ENCODE data around the gene GPR25.

The GPR25 gene

GRCh38 chr1:200872446-200873115 lies at the start of gene GPR25:
GPR25 (plus strand) TSS chr1:200872981; CDS start chr1:200873038, 57 bp downstream.
- DNase-seq: no peak

- DNase-seq: no peak
Measured at GRCh38 chr1:200831091-200831490, 41.7 kb upstream of the GPR25 start.

- no peak for DNase-seq
Measured at GRCh38 chr1:200834383-200834782, 38.4 kb upstream of the GPR25 start.

- DNase-seq: no peak
Measured at GRCh38 chr1:200836213-200836612, 36.6 kb upstream of the GPR25 start.

GRCh38 chr1:200837931-200838571 lies 34.7 kb upstream of the GPR25 start:
- no peak for DNase-seq

DNA sequence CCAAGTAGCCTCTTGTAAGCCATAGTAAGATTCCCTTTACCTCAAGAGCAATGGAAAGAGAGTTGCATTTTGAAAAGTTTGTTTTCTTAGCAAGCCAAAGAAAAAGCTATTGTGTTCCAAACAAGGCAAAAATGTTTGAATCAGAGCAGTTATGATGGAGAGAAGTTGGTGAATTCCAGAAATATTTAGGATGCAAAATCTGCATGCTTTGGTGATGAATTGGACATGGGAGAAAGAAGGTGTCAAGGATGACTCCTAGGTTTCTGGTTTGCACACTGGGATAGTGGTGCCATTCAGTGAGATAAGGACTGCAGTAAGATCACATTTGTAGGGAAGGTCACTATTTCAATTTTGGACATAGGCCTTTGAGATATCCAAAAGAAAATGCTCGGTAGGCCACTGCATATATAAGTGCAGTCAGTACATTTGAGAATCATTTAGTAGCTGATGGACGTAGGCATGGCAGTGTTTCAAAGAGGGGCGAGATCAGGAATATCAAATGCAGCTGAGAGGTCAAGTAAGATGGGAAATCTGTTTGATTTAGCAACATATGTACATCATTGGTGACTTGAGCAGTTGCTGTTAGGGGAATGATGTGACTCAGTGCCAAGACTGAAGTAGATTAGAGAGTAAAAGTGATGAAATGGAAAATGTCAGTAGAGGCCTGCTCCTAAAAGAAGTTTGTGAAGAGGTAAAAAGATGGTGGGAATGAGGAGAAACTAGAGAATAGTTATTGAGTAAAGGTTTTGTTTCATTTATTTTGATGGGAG lies 33.9 kb upstream of the GPR25 start:
- no peak for DNase-seq

- DNase-seq: no peak
Measured at GRCh38 chr1:200845360-200845759, 27.4 kb upstream of the GPR25 start.

GRCh38 chr1:200846398-200846797 lies 26.4 kb upstream of the GPR25 start:
- DNase-seq: no peak

DNA sequence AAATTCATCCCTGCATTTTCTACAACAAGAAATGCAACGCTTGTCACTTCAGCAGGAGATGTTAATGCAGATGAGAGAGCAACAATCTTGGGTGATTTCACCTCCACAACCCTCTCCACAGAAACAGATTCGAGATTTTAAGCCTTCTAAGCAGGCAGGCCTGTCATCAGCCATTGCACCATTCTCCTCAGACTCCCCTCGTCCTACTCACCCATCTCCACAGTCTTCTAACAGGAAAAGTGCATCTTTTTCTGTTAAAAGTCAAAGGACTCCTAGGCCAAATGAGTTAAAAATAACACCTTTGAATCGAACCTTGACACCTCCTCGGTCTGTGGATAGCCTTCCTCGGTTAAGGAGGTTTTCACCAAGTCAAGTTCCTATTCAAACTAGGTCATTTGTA lies 23.4 kb upstream of the GPR25 start:
- no peak for DNase-seq

DNA sequence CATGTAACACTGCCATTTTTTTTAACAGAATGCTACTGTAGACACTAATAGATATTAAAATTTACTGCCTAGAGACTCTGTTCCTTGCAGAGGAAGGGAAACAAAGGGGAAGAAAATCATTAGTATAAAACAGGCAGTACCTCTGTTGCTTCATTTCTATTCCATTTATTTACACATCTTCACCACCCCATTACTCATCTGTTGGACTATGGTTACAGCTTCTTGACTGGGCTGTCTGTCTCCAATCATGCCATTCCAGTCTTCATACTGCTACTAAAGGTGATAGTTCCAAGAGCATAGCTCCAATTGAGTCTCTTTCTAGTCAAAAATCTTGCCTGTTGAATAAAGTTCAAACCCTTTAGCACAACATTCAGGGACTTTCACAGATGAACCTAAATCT lies 22.2 kb upstream of the GPR25 start:
- no peak for DNase-seq

- DNase-seq: no peak
Measured at GRCh38 chr1:200856716-200857357, 15.9 kb upstream of the GPR25 start.

DNA sequence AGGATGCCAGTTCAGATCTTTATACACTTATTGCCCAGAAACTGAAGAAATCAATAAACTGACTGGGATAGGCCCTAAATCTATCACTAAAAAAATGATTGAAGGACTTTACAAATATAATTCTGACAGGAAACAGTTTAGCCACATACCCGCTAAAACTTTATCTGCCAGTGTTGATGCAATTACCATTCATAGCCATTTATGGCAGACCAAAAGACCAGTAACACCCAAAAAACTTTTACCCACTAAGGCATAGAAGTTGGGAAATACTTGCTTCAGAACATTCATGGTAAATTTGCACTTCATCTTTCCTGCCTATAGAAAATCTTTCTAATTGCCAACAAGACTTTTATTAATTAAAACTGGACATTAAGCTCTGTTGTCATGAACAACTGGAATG lies 15.0 kb upstream of the GPR25 start:
- DNase-seq: no peak

DNA sequence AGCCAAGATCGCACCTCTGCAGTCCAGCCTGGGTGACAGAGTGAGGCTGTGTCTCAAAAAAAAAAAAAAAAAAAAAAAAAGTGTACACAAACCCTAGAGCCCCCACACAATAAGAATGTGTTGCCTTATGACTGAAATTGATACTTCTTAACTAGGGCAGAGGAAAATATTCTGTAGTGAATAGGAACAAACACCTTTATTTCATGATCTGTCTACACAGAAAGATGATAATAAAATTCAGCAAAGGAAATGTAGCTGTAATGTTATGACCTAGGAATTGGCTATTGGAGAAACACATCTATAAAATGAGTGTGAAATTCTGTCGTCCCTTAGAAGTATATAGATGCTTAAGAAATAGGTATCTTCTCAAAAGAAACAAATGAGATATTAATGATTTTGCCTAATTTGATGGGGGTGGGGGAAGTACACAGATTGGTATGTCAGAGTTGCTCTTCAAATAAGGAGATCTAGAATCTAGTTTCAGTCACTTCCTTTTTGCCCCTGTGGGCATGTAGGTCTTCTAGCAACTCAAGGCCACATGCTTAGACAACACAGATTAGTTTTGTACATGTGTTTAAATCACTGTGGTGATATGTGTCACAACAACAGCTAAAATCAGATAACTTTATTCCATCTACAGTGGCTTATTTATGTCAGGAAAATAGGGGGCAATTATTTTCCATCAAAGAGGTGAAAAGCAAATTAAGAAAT lies 10.7 kb upstream of the GPR25 start:
- DNase-seq: no peak

GRCh38 chr1:200862713-200863415 lies 9.9 kb upstream of the GPR25 start:
- DNase-seq: no peak

- no peak for DNase-seq
Measured at GRCh38 chr1:200866116-200866515, 6.7 kb upstream of the GPR25 start.

GRCh38 chr1:200866521-200866920 lies 6.3 kb upstream of the GPR25 start:
- DNase-seq: no peak

DNA sequence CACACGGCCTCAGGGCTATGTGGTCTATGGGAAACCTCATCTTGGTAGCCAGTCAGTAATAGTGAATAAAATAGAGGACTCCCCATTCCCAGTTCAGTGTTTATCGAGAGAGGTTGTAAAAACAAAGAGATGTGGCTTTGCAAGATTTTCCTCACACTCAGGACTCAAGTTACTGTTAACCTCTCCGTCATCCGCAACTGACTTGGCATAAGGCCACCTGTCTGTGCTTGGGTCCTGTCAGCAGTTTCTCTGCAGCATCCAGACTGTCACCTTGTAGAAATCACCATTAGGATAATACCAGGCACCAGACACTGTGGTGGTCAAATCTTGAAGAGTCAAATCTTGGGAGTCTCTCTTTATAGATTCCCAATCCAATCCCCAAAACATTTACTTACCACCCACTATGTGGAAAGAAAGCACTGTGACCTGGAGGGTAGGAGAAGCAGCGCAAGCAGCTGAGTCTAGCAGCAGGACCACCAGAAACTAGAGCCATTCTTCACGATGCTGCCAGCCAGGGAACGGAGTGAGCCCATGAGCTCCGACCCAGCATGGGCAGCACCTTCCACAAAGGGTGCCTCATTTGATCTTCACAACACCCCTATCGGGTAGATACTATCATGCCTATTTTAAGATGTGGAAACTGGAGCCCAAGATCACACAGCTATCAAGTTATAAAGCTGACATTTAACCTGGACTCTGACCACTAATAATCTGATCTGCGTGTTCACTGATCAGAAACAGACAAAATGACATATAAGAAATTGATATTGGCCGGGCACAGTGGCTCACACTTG lies 5.6 kb upstream of the GPR25 start:
- no peak for DNase-seq

DNA sequence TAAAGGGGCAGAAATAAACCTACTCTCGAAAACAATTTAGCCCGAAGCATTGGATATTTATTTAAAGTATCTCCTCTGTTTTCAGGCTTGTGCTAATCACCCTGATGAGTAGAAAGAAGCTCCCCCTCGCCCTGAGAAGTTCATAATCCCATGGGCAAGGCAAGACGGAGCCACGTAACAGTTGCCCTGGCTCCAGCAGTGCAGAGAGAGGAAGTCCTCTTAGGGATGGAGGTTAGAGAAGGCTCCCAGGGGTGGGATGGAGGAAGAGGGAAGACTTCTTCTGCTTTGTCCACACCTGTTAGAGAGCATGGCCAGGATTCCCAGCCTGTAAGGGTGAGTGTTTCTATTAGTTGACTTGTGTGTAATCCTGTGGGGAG lies 3.4 kb upstream of the GPR25 start:
- no peak for DNase-seq

DNA sequence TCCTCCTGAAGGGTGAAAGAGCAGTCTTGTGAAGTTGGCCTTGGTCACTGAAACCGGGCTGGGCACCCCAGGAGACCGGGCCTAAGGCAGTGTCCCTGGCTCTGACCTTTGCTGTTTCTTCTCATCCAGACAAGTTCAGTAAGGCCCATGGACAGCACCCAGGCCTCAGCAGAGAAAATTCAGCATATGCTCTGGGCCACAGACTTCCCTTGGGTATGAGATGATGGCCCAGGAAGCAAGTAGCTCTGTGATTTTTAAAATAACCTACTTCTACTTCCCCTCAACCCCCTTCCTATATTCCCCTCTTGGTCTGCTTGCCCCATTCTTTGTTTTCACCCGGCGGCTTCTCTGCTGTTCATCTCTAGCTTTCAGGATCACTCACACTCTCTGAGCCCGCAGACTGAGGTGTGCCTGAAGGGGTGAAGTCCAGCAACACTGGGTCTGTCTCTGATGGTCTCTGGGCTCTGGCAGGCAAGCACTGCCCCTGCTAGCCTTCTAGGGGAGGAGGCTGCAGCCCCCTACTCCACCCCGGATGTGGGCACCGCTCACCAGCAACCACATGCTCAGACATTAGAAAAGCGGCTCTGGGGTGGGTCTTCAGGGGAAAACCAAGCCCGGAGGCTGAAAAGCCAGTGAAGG lies 2.9 kb upstream of the GPR25 start:
- DNase-seq: no peak

DNA sequence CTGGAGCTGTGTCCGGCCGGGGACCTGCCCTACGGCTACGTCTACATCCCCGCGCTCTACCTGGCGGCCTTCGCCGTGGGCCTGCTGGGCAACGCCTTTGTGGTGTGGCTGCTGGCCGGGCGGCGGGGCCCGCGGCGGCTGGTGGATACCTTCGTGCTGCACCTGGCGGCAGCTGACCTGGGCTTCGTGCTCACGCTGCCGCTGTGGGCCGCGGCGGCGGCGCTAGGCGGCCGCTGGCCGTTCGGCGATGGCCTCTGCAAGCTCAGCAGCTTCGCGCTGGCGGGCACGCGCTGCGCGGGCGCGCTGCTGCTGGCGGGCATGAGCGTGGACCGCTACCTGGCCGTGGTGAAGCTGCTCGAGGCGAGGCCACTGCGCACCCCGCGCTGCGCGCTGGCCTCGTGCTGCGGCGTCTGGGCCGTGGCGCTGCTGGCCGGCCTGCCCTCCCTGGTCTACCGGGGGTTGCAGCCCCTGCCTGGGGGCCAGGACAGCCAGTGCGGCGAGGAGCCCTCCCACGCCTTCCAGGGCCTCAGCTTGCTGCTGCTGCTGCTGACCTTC lies 412 bp downstream of the GPR25 start:
- no peak for DNase-seq
